PC-3 (cell line): ENCODE results near the gene GPC6. TPM values are rescaled to one million over a fixed set of nuclear protein-coding genes. Genes with fewer than 3 reads are reported as not detected.
A peak's percentile ranks its signal among the peaks of the same experiment; 100 is the strongest.

Experiments used
- ATAC-seq: fragments of 200-7000 bp; cut with Tn5 transposase; 2 replicates; pipeline ENCODE4 v1.9.1; 2020; ENCODE audit warnings: mild to moderate bottlenecking, moderate library complexity
- BruUV-seq: library from RNA; stranded (reverse); fragments of 400-500 nt; replicated peaks from 2 replicates; lab custom pipeline; 2021; lab: Mats Ljungman, UMichigan
- CTCF ChIA-PET: fragments of 300-600 bp; sonication (Branson Sonifier 250); formaldehyde crosslinking; loops from one replicate; lab custom pipeline; 2022; ENCODE audit warnings: antibody characterized with exemption; lab: Charles Lee
- POLR2A ChIA-PET: fragments of 300-600 bp; sonication (Branson Sonifier 250); formaldehyde crosslinking; loops from one replicate; lab custom pipeline; 2022; ENCODE audit warnings: antibody characterized with exemption; ENCODE audit not compliant: unreplicated experiment; lab: Charles Lee
- DNase-seq: peaks from one replicate; pipeline ENCODE4 v3.0.0-alpha.2; 2015
- H2AFZ ChIP-seq: fragments of 300-600 bp; sonication (generic); 2 replicates; pipeline ENCODE4 v1.6.0; 2016; ENCODE audit warnings: antibody characterized with exemption, low read length
- H3F3A ChIP-seq: fragments of 300-600 bp; sonication (generic); one replicate; pipeline ENCODE4 v1.6.0; 2017; ENCODE audit warnings: antibody characterized with exemption, low read length, control low read depth, mild to moderate bottlenecking; ENCODE audit not compliant: unreplicated experiment
- H3K27ac ChIP-seq: fragments of 300-600 bp; sonication (generic); 2 replicates; pipeline ENCODE4 v1.5.1; 2016; ENCODE audit warnings: mild to moderate bottlenecking, low read length
- H3K27me3 ChIP-seq: fragments of 300-600 bp; sonication (generic); 2 replicates; pipeline ENCODE4 v1.6.1; 2016; ENCODE audit warnings: low read length, mixed read lengths
- H3K36me3 ChIP-seq: fragments of 300-600 bp; sonication (generic); 2 replicates; pipeline ENCODE4 v1.6.1; 2016; ENCODE audit warnings: low read depth, mixed run types, low read length, mixed read lengths
- H3K4me1 ChIP-seq: fragments of 300-600 bp; sonication (generic); 2 replicates; pipeline ENCODE4 v1.5.1; 2016; ENCODE audit warnings: low read length; ENCODE audit not compliant: insufficient read depth
- H3K4me2 ChIP-seq: fragments of 300-600 bp; sonication (generic); 2 replicates; pipeline ENCODE4 v1.6.0; 2016; ENCODE audit warnings: low read length
- H3K4me3 ChIP-seq: fragments of 300-600 bp; sonication (generic); 2 replicates; pipeline ENCODE4 v1.5.1; 2016; ENCODE audit warnings: mild to moderate bottlenecking, low read length, mixed read lengths
- H3K79me2 ChIP-seq: fragments of 300-600 bp; sonication (generic); 2 replicates; pipeline ENCODE4 v1.6.1; 2017; ENCODE audit warnings: low read length, mixed read lengths
- H3K9ac ChIP-seq: fragments of 300-600 bp; sonication (generic); 2 replicates; pipeline ENCODE4 v1.6.0; 2016; ENCODE audit warnings: mild to moderate bottlenecking, low read length
- H3K9me2 ChIP-seq: fragments of 300-600 bp; sonication (generic); replicated peaks from 2 replicates; pipeline ENCODE4 v1.6.1; 2016; ENCODE audit warnings: mixed run types, low read length, mixed read lengths
- H3K9me3 ChIP-seq: fragments of 300-600 bp; sonication (generic); 2 replicates; pipeline ENCODE4 v1.6.1; 2016; ENCODE audit warnings: low read length, mixed read lengths
- H4K20me1 ChIP-seq: fragments of 300-600 bp; sonication (generic); 2 replicates; pipeline ENCODE4 v1.6.1; 2016; ENCODE audit warnings: low read length, mixed read lengths
- EZH2 ChIP-seq: fragments of 300-600 bp; sonication (generic); IDR thresholded peaks from one replicate; pipeline ENCODE4 v1.6.1; 2017; ENCODE audit warnings: antibody characterized with exemption, mild to moderate bottlenecking, low read length; ENCODE audit not compliant: unreplicated experiment
- EZH2phosphoT487 ChIP-seq: fragments of 300-600 bp; sonication (generic); IDR thresholded peaks from 2 replicates; pipeline ENCODE4 v1.6.1; 2018; ENCODE audit warnings: mild to moderate bottlenecking, antibody characterized with exemption, low read length, borderline replicate concordance
- intact Hi-C: fragments of 100-400 bp; cut with micrococcal nuclease; formaldehyde crosslinking; loops from 2 replicates; pipeline ENCODE4 v1.9.0; 2023
- total RNA-seq: library from RNA; depleted of rRNA; stranded (reverse); fragments of >200 nt; gene quantifications from 2 replicates; pipeline ENCODE4 v1.2.3, GENCODE V29; 2014
- TF ChIP-seq, protein P1 (sequence below): fragments of 300-600 bp; sonication (generic); conservative IDR thresholded peaks from 2 replicates; pipeline ENCODE4 v1.5.1; 2017; ENCODE audit warnings: antibody characterized with exemption, low read depth, mild to moderate bottlenecking, low read length

Gene GPC6
- total RNA-seq, 1 experiment from 2014 or later, result 3.5 TPM

DNA sequence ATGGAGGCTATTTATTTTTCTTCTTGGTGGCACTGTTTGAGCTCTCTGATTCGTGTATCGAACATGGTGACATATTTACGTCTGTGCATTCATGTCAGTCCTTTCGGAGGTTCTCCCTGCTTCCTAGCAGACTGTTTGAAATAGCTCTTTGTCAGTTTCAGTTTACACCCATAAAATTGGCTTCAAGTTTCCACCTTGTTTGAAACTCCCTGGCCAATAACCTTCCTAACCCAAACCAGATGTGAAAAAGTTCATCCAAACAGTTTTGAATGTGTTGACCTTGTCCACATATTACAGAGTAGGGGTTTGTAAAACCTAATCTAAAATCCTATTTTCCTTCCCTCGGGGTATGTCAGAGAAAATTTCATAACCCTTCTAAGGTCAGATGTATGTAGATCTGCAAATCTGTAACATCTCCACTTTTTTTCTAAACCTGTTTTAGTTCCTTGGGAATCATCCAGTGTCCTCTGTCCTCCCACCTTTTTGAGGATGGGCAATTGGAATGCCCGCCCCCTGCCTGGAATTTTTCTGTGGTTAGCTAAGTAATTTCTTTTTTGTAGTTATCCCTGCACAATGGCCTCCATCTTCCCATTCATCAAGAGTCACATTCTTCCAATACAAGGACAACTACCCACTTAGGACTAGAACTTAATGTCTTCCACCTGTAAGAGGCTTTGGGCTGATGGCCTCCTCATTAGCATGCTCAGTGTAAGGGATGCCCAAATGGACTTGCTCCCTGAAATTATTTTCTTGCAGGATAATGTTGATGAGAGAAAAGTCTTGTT is 499.8 kb downstream of the GPC6 start:
- Histone ChIP-seq H3K36me3 (no peaks in the 10 kb centered on the region), H3K4me2 (0 out of 2 replicates have a peak overlapping the region, but pooled peaks have one; percentile 76), H3F3A (peaks cover 4% of the 10 kb centered on the region), H2AFZ (no peak overlapping the region), H3K9me3 (no peaks in the 10 kb centered on the region), H3K79me2 (no peaks in the 10 kb centered on the region), H3K4me3 (no peak overlapping the region), H3K9ac (no peak overlapping the region), H4K20me1 (no peaks in the 10 kb centered on the region), H3K4me1 (peaks cover 29% of the 10 kb centered on the region), H3K27me3 (no peaks in the 10 kb centered on the region), H3K9me2 (no peaks in the 10 kb centered on the region), H3K27ac (no peak overlapping the region)
- BruUV-seq, result no TSS peak
- ATAC-seq, result no peak
- TF ChIP-seq EZH2phosphoT487 (no peak), EZH2 (no peak)
- TF ChIP-seq, protein P1, sequence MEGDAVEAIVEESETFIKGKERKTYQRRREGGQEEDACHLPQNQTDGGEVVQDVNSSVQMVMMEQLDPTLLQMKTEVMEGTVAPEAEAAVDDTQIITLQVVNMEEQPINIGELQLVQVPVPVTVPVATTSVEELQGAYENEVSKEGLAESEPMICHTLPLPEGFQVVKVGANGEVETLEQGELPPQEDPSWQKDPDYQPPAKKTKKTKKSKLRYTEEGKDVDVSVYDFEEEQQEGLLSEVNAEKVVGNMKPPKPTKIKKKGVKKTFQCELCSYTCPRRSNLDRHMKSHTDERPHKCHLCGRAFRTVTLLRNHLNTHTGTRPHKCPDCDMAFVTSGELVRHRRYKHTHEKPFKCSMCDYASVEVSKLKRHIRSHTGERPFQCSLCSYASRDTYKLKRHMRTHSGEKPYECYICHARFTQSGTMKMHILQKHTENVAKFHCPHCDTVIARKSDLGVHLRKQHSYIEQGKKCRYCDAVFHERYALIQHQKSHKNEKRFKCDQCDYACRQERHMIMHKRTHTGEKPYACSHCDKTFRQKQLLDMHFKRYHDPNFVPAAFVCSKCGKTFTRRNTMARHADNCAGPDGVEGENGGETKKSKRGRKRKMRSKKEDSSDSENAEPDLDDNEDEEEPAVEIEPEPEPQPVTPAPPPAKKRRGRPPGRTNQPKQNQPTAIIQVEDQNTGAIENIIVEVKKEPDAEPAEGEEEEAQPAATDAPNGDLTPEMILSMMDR, result no peak
- POLR2A ChIA-PET, result no interaction called here
- CTCF ChIA-PET, result no interaction called here
- intact Hi-C loops, result loop anchor here (5.0 kb wide), 2 partner anchors 244 to 479 kb away; no protein-coding TSS in a partner anchor
- no peak for DNase-seq

DNA sequence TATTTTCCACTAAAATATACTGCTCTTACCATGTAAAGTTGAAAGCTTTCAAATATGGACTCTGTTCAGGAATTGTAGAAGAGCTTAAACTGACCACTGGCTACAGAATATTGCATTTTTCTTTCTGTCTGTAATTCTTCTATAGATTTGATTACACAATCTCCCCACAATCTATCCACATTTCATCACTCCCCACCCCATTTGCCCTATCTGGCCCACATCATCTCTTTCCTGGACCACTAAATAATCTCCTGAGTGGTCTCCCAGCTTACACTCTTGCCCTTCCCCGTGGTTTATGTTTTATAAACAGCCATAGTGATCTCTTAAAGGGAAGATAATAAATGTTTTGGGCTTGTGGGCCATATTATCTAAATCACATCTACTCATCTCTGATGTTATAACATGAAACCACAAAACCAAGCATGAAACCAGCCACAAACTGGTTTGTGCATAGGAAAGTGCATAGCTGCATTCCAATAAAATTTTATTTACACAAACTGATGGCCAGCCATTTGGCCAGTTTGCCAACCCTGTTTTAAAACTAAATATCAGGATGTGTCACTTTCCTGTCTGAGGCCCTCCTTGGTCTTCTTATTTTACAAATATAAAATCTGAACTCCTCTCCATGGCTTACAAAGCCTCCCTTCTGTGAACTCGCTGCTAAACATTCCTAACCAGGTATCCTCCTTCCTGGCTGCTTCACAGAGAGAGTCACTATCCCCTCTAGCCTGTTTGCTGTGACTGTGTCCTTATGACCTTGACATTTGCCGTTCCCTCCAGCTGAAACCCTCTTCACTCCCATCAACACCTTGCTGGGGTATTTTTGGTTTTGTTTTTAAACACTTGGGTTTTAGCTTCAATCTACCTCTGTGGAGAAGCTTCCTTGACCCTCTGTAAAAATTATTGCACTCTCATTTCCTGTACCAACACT is 500.9 kb downstream of the GPC6 start:
- intact Hi-C loops, result loop anchor here (5.0 kb wide), 2 partner anchors 245 to 480 kb away; no protein-coding TSS in a partner anchor
- Histone ChIP-seq H3K36me3 (no peaks in the 10 kb centered on the region), H3K27me3 (no peaks in the 10 kb centered on the region), H3K9me3 (no peaks in the 10 kb centered on the region), H3K4me2 (peak overlapping the region; percentile 76), H4K20me1 (no peaks in the 10 kb centered on the region), H3K79me2 (no peaks in the 10 kb centered on the region), H3K4me3 (no peak overlapping the region), H3K4me1 (peaks cover 24% of the 10 kb centered on the region), H3K9ac (peak overlapping the region; percentile 22; the same call in 1 of the 2 replicates), H3K9me2 (no peaks in the 10 kb centered on the region), H3F3A (peaks cover 4% of the 10 kb centered on the region), H2AFZ (no peak overlapping the region), H3K27ac (peak overlapping the region; percentile 76)
- no TSS peak for BruUV-seq
- POLR2A ChIA-PET, result no interaction called here
- CTCF ChIA-PET, result no interaction called here
- ATAC-seq, result peak; percentile 83
- DNase-seq, result peak; percentile 85
- TF ChIP-seq EZH2phosphoT487 (no peak), EZH2 (no peak)

DNA sequence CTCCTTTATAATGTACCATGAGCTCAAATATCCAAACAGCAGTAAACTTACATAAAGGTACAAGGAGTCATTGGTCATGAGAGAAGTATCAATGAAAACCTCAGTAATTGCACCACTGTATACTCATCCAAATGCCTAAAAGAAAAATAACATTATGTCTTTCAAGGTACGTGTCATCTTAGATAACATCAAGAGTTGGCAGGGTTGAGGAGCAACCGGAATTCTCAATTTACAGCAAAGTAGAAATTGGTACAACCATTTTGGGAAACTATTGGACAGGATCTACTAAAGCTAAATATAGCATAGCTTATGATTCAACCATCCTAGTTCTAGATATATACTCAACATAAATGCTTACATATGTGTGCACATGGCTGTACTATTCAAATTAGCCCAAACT is 502.8 kb downstream of the GPC6 start:
- H3F3A ChIP-seq, result peaks cover 4% of the 10 kb centered on the region
- BruUV-seq, result no TSS peak
- H3K79me2 ChIP-seq, result no peaks in the 10 kb centered on the region
- DNase-seq (peak; percentile 22), ATAC-seq (no peak)
- POLR2A ChIA-PET, result interaction anchor here (0.6 kb wide), 1 partner anchor 43 kb away, joined by 3 read pairs; no protein-coding TSS in a partner anchor
- no peak overlapping the region for H3K4me3 ChIP-seq
- H3K27ac ChIP-seq, result no peak overlapping the region
- TF ChIP-seq, protein P1, result no peak
- TF ChIP-seq EZH2phosphoT487 (no peak), EZH2 (no peak)
- H3K36me3 ChIP-seq, result no peaks in the 10 kb centered on the region
- H3K4me1 ChIP-seq, result peaks cover 24% of the 10 kb centered on the region
- no peak overlapping the region for H3K9ac ChIP-seq
- H3K9me2 ChIP-seq, result no peaks in the 10 kb centered on the region
- H3K4me2 ChIP-seq, result no peak overlapping the region
- intact Hi-C loops, result loop anchor here (5.0 kb wide), 2 partner anchors 247 to 482 kb away; no protein-coding TSS in a partner anchor
- no peaks in the 10 kb centered on the region for H3K9me3 ChIP-seq
- no peaks in the 10 kb centered on the region for H3K27me3 ChIP-seq
- no peaks in the 10 kb centered on the region for H4K20me1 ChIP-seq
- CTCF ChIA-PET, result no interaction called here
- H2AFZ ChIP-seq, result no peak overlapping the region
